ENCODE measurements around the gene CD44.

GRCh38 chr11:35102267-35102666 lies 36.7 kb upstream of the CD44 start:
- TF ChIP-seq, protein P1, sequence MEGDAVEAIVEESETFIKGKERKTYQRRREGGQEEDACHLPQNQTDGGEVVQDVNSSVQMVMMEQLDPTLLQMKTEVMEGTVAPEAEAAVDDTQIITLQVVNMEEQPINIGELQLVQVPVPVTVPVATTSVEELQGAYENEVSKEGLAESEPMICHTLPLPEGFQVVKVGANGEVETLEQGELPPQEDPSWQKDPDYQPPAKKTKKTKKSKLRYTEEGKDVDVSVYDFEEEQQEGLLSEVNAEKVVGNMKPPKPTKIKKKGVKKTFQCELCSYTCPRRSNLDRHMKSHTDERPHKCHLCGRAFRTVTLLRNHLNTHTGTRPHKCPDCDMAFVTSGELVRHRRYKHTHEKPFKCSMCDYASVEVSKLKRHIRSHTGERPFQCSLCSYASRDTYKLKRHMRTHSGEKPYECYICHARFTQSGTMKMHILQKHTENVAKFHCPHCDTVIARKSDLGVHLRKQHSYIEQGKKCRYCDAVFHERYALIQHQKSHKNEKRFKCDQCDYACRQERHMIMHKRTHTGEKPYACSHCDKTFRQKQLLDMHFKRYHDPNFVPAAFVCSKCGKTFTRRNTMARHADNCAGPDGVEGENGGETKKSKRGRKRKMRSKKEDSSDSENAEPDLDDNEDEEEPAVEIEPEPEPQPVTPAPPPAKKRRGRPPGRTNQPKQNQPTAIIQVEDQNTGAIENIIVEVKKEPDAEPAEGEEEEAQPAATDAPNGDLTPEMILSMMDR (IDR thresholded peaks at IDR 0.05; ENCODE audit: insufficient read depth, low read length, poor library complexity, severe bottlenecking) = no peak
- TF ChIP-seq EZH2phosphoT487 (conservative IDR thresholded peaks at IDR 0.05; ENCODE audit: low read length) = no peak

Data from SU-DHL-6 (cell line).